Heart right ventricle (tissue), 16 donors: ENCODE measurements around the gene SWAP70. TPM values are rescaled to one million over a fixed set of nuclear protein-coding genes. Genes with fewer than 3 reads are reported as not detected.
A peak's percentile ranks its signal among the peaks of the same experiment; 100 is the strongest.

ENCODE experiments used
- ATAC-seq, 8 donors: fragments of 200-7000 bp; cut with Tn5 transposase; one replicate each; pipeline ENCODE4 v1.9.1; 2020; ENCODE audit warnings: mild to moderate bottlenecking in 8 of 8, moderate library complexity in 8 of 8, moderate number of reproducible peaks in 1 of 8
- DNase-seq, 2 donors: peaks; one replicate each; pipeline ENCODE4 v3.0.0-alpha.2; 2020
- H3K27ac ChIP-seq, 10 donors: fragments of 200-600 bp; sonication (generic) in 2 of 10; one replicate each; pipeline versions ENCODE4 v1.5.0 to v1.8.0; 2020 to 2022; ENCODE audit warnings: mild to moderate bottlenecking in 3 of 10
- H3K27me3 ChIP-seq, 7 donors: fragments of 200-600 bp; one replicate each; pipeline ENCODE4 v1.8.0; 2021 to 2022; ENCODE audit warnings: mild to moderate bottlenecking in 2 of 7
- H3K36me3 ChIP-seq, 9 donors: fragments of 200-600 bp; sonication (generic) in 1 of 9; one replicate each; pipeline versions ENCODE4 v1.5.0 to v1.8.0; 2020 to 2022; ENCODE audit warnings: mild to moderate bottlenecking in 2 of 9
- H3K4me1 ChIP-seq, 9 donors: fragments of 200-600 bp; sonication (generic) in 1 of 9; one replicate each; pipeline versions ENCODE4 v1.5.0 to v1.8.0; 2020 to 2022; ENCODE audit warnings: mild to moderate bottlenecking in 4 of 9
- H3K4me3 ChIP-seq, 10 donors: fragments of 200-600 bp; sonication (generic) in 2 of 10; one replicate each; pipeline versions ENCODE4 v1.5.0 to v1.8.0; 2020 to 2022; ENCODE audit warnings: mild to moderate bottlenecking in 7 of 10, moderate library complexity in 2 of 10
- H3K9me3 ChIP-seq, 11 donors: fragments of 200-600 bp in 10 of 11; sonication (generic) in 2 of 11; one replicate each; pipeline versions ENCODE4 v1.5.0 to v1.8.0; 2013 to 2022; ENCODE audit warnings: mild to moderate bottlenecking in 2 of 11, control low read depth in 1 of 11, moderate library complexity in 1 of 11
- WGBS, 2 donors: extraction: QIAGEN DNeasy Blood & Tissue Kit; methylation state at CpG; one replicate each; pipeline ENCODE4 v1.1.7; 2013; ENCODE audit warnings: inconsistent platforms in 1 of 2; 5-methylcytosine and 5-hydroxymethylcytosine counted together
- intact Hi-C, 10 donors: fragments of 100-400 bp; cut with DNase I; formaldehyde crosslinking; loops; one replicate each; pipeline versions ENCODE4 v1.11.1 to v1.14.2; 2022
- polyA plus RNA-seq, 2 donors: library from polyadenylated mRNA; stranded (reverse); fragments of 200-250 nt; gene quantifications; one replicate each; pipeline ENCODE4 v1.2.3, GENCODE V29; 2013
- total RNA-seq, 10 donors: library from RNA; stranded (reverse); fragmentation: NEBNext Ultra II Directional in 3 of 10; extraction: Animal tissue kit (Norgen Biotek cat#: 25700) in 3 of 10; gene quantifications; one replicate each; pipeline versions ENCODE4 v1.2.1 to v1.2.4, GENCODE V29; 2021 to 2023
- TF ChIP-seq, protein P1 (sequence below), 9 donors: fragments of 200-600 bp; sonication (generic) in 2 of 9; IDR thresholded peaks; one replicate each; pipeline versions ENCODE4 v1.5.0 to v1.8.0; 2021 to 2022; ENCODE audit warnings: antibody characterized with exemption in 9 of 9, mild to moderate bottlenecking in 5 of 9, moderate library complexity in 1 of 9
- donor health status: Arrhythmogenic right ventricular cardiomyopathy.
- donor health status: ischemic (EF 13 %, LVEDD 7.1; RV severe dilation, severe dysfunction).
- donor health status: healthy with polysubstance abuse.
- donor health status: DM: no; HTN: yes; CAD: no.
- donor health status: DM: no; HTN: no; CAD: no.
- donor health status: ischemic (EF 25% LVEDD 6.9; RV normal size, moderate dysfunction).
- donor health status: ischemic (EF 25% LVEDD 5.7; RV mildly dilated, moderate dysfunction).
- donor health status: healthy.
- donor health status: DM: yes; HTN: yes; CAD: no.
- donor health status: Ischemic cardiomyopathy.
- donor health status: ischemic (EF 35%, LVEDD 5.7; RV mildly dilated, moderate dysfunction).
- donor health status: nonischemic (EF 11% LVEDD 7.7; RV severe dilation, severe dysfunction).
- donor health status: DM: yes; HTN: yes; CAD: no.
- donor health status: PGD.
- donor health status: ischemic (EF 29% LVEDD 5.4; RV normal size, mild dysfunction).
- donor health status: nonischemic (EF 23%, LVEDD 6.1; RV moderate dilation, normal function).

SWAP70 gene
- total and polyA plus RNA-seq, 12 donors = 7.8 to 33.4 (median 19.6) TPM

DNA sequence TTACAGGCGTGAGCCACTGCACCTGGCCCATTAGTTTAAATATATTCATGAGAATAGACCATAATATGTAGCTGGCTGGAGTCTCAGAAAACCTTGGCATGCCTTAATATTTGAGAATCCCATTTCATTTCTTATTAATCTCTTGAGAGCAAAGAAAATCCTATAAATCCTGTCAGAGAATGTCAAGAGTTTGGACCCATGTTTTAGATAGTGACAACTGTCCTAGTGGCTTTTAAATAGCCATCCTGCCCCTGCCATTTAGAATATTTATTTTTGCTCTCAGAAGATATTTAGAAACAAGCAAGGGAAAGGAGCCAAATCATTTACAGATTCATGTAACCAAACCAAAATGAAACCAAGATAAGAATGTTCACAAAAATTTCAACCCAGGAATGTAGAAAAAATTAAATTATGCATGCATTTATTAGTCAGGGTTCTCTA lies 107.2 kb downstream of the SWAP70 start:
- ATAC-seq (no peak), DNase-seq (no peak)
- TF ChIP-seq, protein P1, sequence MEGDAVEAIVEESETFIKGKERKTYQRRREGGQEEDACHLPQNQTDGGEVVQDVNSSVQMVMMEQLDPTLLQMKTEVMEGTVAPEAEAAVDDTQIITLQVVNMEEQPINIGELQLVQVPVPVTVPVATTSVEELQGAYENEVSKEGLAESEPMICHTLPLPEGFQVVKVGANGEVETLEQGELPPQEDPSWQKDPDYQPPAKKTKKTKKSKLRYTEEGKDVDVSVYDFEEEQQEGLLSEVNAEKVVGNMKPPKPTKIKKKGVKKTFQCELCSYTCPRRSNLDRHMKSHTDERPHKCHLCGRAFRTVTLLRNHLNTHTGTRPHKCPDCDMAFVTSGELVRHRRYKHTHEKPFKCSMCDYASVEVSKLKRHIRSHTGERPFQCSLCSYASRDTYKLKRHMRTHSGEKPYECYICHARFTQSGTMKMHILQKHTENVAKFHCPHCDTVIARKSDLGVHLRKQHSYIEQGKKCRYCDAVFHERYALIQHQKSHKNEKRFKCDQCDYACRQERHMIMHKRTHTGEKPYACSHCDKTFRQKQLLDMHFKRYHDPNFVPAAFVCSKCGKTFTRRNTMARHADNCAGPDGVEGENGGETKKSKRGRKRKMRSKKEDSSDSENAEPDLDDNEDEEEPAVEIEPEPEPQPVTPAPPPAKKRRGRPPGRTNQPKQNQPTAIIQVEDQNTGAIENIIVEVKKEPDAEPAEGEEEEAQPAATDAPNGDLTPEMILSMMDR (IDR thresholded peaks at IDR 0.05) = no peak
- Histone ChIP-seq H3K9me3 (no peaks in the 10 kb centered on the region), H3K27me3 (no peaks in the 10 kb centered on the region), H3K4me1 (peaks cover 0 to 35% (median 22%) of the 10 kb centered on the region in 9 donors), H3K4me3 (no peak overlapping the region), H3K27ac (peak overlapping the region in 2 of 10 donors; percentile 23 to 26), H3K36me3 (no peaks in the 10 kb centered on the region)
- WGBS, 2 donors = 84 to 96% methylated on average over 1 of the region's 1 CpG
- intact Hi-C loops = no loop called here

DNA sequence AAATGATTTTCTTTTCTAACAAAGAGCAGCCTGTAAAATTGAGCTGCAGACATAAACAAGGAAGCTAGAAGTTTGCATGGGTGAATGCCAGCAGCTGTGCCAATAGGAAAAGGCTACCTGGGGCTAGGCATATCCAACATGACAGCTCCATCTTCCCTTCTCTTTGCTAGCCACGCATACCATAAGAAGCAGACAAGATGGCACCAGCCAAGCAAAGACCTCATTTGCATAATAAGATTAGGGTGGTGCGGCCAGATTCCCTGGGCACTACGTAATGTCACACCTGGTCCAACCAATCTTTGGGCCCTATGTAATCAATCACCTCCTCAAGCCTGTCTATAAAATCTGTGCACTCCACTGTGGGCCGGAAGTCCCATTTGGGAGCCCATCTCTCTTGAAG lies 108.3 kb downstream of the SWAP70 start:
- DNase-seq = no peak
- H3K9me3 ChIP-seq = no peaks in the 10 kb centered on the region
- 95% methylated on average over 4 of the region's 4 CpGs for WGBS, 2 donors

DNA sequence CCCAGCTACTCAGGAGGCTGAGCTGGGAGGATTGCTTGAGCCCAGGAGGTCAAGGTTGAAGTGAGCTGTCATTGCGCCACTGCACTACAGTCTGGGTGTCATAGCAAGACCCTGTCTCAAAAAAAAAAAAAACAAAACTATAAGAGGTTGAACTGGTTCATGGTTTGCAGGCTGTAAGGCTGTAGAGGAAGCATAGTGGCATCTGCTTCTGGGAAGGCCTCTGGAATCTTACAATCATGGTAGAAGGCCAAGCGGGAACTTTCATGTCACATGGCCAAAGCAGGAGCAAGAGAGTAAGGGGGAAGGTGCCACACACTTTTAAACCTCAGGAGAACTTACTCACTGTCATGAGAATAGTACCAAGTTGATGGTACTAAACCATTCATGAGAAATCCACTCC lies 109.6 kb downstream of the SWAP70 start:
- ATAC-seq = no peak
- WGBS, 2 donors = 100% methylated on average over 2 of the region's 2 CpGs

More for the DNA sequence above, 108.3 kb downstream of the SWAP70 start:
- Histone ChIP-seq H3K36me3 (peaks cover 0 to 3% (median 0%) of the 10 kb centered on the region in 9 donors), H3K4me3 (no peak overlapping the region), H3K4me1 (peaks cover 0 to 30% (median 19%) of the 10 kb centered on the region in 9 donors), H3K27me3 (no peaks in the 10 kb centered on the region), H3K27ac (no peak overlapping the region)
- ATAC-seq = no peak
- intact Hi-C loops = no loop called here
- TF ChIP-seq, protein P1 (IDR thresholded peaks at IDR 0.05) = no peak

DNA sequence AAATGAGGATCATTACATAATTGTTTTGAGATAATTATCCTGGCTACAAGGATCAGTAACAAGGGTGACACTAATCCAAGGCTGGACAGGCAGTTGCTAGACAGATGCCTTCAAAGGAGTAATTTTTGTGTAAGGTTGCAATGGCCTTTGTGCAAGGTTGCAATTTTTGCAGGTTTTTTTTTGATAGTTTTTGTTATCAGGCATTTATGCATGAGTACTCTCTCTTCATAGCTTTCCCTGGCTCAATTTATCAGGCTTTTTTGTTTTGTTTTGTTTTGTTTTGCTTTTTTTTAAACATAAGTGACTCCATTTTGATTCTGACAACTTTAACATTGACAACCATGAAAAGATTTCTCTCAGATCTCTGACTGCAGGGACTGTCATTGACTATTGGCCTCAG lies 110.2 kb downstream of the SWAP70 start:
- Histone ChIP-seq H3K27ac (peak overlapping the region in 3 of 10 donors; percentile 9 to 46 (median 44)), H3K9me3 (no peaks in the 10 kb centered on the region), H3K4me1 (peaks cover 0 to 30% (median 19%) of the 10 kb centered on the region in 9 donors), H3K36me3 (peaks cover 0 to 21% (median 5%) of the 10 kb centered on the region in 9 donors), H3K27me3 (no peaks in the 10 kb centered on the region), H3K4me3 (no peak overlapping the region)
- TF ChIP-seq, protein P1 (IDR thresholded peaks at IDR 0.05) = no peak
- no peak for ATAC-seq
- intact Hi-C loops = no loop called here
- DNase-seq = no peak

More for the DNA sequence above, 109.6 kb downstream of the SWAP70 start:
- intact Hi-C loops = no loop called here
- no peak overlapping the region for H3K27ac ChIP-seq
- no peak overlapping the region for H3K4me3 ChIP-seq
- no peaks in the 10 kb centered on the region for H3K27me3 ChIP-seq
- no peaks in the 10 kb centered on the region for H3K9me3 ChIP-seq
- H3K36me3 ChIP-seq = peaks cover 0 to 15% (median 0%) of the 10 kb centered on the region in 9 donors
- DNase-seq = no peak
- peaks cover 0 to 30% (median 19%) of the 10 kb centered on the region in 9 donors for H3K4me1 ChIP-seq
- TF ChIP-seq, protein P1 (IDR thresholded peaks at IDR 0.05) = no peak
